ENCODE data around the gene CCDC80. TPM values are rescaled to one million over a fixed set of nuclear protein-coding genes. Genes with fewer than 3 reads are reported as not detected.

The CCDC80 gene
- polyA plus RNA-seq, 5 donors: 30.1 to 103 (median 68.1) TPM

GRCh38 chr3:112634786-112635541, 6.0 kb downstream of the CCDC80 start:
- no peak for DNase-seq

- no peak for DNase-seq
These were observed 7.2 kb downstream of the CCDC80 start for GRCh38 chr3:112633757-112634156.

DNA sequence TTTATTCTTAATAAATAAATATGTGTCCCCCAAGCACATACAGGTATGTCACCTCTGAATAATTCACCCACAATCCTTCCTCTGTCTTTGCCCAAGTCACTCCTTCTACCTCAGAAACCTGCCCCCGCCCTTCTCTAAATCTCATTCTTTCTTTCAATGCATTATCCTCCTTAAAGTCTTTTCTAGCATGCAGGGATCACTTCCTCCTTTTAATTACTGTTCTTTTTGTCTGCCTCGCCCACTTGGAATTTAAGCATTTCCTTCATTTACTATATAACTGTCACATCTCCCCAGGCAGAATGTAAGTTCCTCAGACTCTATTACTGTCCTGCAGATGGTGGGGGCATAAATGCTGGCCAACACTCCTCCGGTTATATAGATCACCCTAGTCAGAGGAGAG, 7.8 kb downstream of the CCDC80 start:
- no peak for DNase-seq

GRCh38 chr3:112632596-112632995, 8.3 kb downstream of the CCDC80 start:
- no peak for DNase-seq

DNA sequence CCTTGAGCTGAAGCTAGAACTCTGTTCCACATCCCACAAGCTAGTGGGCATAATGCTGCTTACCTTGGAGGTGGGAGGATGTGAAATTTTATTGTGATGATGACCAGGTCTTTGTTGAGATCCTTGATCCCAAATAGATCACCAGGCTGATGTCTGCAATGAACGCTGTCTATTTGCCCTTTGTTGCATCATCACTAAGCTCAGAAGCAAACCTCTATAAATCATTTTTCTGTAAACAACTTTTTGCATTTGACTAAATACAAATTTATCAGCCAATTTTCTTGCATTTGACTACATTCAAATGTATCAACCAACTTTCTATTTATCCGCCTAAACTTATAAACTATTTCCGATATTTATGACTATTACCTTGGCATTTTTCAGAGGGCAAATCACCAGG, 9.7 kb downstream of the CCDC80 start:
- no peak for DNase-seq

DNA sequence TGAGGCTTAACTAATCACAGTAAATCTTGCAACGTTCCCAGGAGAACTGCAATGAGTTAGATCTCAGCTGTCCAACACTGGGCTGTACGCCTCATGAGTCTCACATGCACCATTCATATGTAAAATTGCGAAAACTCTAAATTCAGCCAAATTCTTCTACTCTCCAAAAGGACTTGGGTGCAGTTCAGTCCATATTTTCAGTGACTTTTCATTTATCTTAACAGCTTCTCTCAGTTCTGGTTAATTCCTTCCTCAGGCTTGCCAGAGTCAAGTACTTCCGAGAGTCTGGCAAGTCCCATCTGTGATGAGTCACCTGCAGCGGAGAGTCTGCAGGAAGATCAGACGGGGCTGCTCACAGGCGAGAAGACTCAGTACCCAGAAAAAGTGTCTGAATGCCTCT, 11.5 kb downstream of the CCDC80 start:
- no peak for DNase-seq

GRCh38 chr3:112627919-112628466, 12.9 kb downstream of the CCDC80 start:
- no peak for DNase-seq

DNA sequence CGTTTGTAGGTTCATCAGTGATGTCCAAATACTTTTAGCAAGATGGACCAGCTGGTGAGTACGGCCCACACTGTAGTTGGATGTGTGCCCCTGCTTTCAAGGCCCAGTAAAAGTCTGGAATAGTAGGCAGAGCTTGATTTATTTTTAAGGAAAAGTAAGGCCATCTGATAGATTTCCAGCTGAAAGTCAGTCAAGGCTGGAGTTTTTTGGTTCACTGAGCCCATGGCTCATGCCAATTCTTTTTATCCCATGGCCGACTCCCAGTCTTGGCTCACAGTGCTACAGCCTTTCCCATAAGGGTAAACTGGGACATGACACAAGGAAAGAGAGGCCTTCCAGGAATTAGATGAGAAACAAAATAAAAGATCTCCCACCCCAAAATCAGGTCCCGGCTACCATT, 13.5 kb downstream of the CCDC80 start:
- no peak for DNase-seq

- no peak for DNase-seq
These were observed 17.2 kb downstream of the CCDC80 start for GRCh38 chr3:112623717-112624116.

GRCh38 chr3:112623213-112623612, 17.7 kb downstream of the CCDC80 start:
- no peak for DNase-seq

DNA sequence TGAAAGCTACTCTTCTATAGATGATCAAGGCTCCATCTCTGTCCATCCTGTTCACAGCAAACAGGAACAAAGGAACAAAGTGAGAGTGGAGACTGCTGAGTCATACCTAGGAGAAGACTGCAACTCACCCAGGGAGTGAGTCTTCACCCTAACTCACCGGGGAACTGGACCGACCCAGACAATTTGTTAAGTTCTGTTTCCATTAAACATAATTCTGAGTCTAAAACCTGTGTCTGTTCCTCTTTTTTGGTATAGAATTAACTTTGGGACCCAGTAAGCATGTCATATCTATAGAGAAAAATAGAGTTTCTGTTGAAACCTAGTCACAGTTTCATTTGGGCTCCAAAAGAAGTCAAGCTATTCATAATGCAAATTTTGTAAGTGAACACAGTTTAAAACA, 21.6 kb downstream of the CCDC80 start:
- DNase-seq: no peak

DNA sequence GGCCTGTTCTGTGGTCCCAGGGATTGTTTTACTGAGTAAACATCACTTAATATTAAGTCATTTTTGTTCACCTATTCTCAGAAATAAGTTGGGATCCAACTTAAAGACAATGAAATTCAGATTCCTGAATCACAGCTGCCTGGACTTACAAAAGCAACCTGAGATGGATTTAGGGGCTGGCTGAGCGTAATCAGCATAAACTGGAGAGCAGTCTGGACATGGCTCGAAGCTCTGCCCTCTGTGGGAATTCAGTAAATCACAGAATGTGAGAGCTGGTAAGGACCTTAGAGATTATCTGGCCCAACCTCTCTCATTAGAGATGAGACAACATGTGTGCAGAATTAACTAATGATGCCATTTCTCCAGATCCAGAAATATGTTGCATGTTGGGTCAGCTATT, 23.7 kb downstream of the CCDC80 start:
- DNase-seq: no peak

DNA sequence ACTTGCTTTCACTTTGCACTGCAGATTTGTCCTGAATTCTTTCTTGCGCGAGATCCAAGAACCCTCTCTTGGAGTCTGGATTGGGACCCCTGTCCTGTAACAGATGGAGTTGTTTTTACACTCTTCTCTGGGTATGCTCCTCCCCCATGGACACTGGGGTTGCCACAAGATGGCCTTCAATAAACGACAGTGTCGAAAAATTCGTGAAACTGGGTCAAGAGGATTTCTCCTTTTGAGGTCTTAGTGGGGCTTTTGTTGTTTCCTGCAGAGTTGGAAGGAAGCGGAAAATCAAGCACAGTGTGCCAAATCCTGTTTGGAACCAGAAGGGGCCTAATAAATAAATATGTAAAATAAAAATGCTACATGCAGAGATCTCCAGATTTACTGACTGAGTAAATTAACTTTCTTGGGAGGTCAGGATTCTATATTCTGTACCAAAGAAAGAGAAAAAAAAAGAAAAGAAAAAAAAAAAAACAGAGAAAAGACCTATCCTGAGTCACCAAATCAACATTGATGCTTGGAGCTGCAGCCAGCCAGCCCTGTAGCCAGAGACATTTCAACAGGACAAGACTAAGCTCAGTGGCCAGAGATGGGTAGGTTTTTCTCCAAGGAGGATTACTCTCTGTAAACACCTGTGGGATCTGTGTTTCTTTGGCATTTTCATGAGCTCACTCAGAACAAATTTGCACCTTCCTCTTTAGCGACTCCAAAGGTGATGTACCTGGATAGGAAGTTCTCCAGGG, 24.8 kb downstream of the CCDC80 start:
- DNase-seq: no peak

- DNase-seq: no peak
These were observed 29.0 kb downstream of the CCDC80 start for GRCh38 chr3:112611752-112612515.

- no peak for DNase-seq
These were observed 30.8 kb downstream of the CCDC80 start for GRCh38 chr3:112610121-112610520.

DNA sequence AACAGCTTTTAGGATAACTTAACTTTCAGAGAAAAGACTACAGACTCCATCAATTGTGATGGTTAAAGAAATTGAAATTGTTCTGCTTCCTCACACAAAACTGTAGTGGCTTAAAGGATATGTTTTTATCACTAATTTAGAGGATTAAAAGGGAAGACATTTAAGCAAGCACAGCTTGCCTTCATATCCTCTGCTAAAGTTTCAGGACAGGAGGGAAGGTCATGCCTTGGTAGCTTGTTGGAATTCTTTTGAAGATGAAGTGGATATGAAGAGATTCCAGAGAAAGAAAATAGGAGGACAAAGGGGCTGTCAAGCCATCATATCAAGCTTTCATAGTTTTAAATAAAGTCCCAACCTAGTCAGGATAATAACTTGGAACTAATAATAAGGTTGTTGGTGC, 33.1 kb downstream of the CCDC80 start:
- no peak for DNase-seq

DNA sequence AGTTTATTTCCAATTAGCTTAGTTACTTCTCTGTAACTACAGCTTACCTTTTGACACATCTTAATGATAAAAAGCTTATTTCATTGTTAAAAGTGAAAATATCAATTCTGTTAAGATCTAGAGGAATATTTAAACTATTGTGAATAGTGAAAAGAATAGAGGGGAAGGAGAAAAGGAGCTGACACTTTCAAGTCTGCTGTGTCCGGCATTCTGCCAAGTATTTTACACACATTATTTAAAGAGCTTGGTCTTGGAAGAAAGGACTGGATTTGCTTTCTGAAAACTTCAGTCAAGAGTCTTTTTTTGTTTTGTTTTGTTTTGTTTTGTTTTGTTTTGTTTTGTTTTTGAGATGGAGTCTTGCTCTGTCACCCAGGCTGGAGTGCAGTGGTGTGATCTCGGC, 34.8 kb downstream of the CCDC80 start:
- peak in 1 of 2 donors; percentile 25 for DNase-seq

DNA sequence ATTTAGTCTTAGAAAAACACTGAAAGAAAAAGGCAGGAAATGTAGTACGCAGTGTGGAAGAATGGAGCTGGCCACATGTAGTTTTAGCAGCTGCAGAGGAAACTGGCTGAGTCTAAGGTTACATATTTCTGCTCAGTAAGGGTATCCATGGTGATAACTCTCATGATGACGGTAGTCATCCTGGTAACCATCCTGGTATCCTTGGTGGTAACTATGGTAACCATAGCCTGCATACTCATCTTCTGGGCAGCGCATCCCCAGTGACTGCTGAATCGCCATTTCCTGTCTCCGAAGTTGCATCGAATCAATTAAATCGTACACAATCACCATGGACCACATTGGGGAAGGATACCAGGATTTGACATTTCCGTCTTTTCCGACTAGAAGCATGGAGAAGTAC, 35.7 kb downstream of the CCDC80 start:
- no peak for DNase-seq

DNA sequence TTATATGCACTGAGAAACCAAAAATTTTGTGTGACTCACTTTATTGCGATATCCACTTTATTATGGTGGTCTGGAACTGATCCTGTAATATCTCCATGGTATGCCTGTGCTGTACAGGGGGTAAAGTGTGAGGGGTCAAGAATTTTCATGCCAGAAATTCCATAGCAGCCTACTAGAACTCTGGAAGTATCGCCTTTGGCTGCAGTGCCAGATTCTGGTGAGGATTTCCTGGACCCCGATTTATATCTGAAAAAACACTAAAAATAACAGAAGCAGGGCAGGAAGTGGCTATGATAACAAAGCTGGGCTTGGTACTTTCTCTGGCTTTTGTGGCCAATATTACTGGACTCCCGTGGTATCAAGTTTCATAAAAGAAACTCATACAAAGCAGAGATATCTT, 36.4 kb downstream of the CCDC80 start:
- DNase-seq: no peak

DNA sequence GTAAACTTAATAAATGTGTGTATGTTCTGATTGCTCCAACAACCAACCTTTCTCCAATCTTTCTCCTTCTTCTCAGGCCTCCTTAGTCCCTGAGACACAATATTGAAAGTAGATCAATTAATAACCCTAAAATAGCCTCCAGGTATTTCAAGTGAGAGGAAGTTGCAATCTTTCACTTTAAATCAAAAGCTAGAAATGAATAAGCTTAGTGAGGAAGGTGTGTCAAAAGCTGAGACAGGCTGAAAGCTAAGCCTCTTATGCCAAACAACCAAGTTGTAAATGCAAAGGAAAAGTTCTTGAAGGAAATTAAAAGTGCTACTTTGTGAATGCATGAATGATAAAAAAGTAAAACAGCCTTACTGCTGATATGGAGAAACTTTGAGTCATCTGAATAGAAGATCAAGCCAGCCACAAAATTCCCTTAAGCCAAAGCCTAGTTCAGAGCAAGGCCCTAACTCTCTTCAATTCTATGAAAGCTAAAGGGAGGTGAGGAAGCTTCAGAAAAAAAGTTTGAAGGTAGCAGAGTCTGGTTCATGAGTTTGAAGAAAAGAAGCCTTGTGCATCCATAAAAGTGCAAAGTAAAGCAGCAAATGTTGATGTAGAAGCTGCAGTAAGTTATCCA, 38.6 kb downstream of the CCDC80 start:
- DNase-seq: no peak

DNA sequence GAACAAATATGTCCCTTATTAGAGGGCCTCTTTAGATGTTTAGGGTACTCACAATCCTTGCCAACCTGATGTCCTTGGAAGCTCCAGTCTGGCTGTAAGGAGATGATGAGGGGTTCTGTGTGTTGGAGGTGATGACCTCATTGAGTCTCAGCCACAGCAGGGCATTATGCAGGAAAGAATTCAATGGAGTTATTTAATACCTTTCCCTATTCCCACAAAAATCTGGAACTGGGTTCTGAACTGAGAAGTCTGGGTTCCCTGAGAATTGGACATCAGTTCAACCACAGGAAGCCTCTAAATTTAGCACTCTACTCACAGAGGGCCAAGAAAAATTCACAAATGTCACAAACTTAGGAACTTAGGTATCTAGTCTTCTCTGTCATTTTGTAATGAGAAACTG, 42.2 kb downstream of the CCDC80 start:
- no peak for DNase-seq

GRCh38 chr3:112597945-112598344, 43.0 kb downstream of the CCDC80 start:
- no peak for DNase-seq
